Stimulated activated CD4-positive, alpha-beta T cell treated with anti-CD3 and anti-CD28 coated beads, Interleukin-4, amount 100 ng/mL, for 24 hours (primary cell): Measurements from ENCODE around the gene RNF213.
"Not testable (repeated sequence)": the region's sequence is repeated elsewhere in the genome, so short reads cannot be mapped to it uniquely, and the experiment has no call there.

Source experiments
- DNase-seq: peaks from one replicate; pipeline ENCODE4 v3.0.0-alpha.2; 2020

RNF213 gene

GRCh38 chr17:80328634-80329380, 68.2 kb downstream of the RNF213 start:
- no peak for DNase-seq

GRCh38 chr17:80329421-80329820, 68.8 kb downstream of the RNF213 start:
- not testable (repeated sequence) for DNase-seq

GRCh38 chr17:80330276-80330675, 69.6 kb downstream of the RNF213 start:
- DNase-seq: no peak

GRCh38 chr17:80330938-80331337, 70.3 kb downstream of the RNF213 start:
- not testable (repeated sequence) for DNase-seq

GRCh38 chr17:80331820-80332219, 71.2 kb downstream of the RNF213 start:
- DNase-seq: no peak

GRCh38 chr17:80337195-80337895, 76.7 kb downstream of the RNF213 start:
- no peak for DNase-seq

- no peak for DNase-seq
Measured at GRCh38 chr17:80339118-80339517, 78.5 kb downstream of the RNF213 start.

GRCh38 chr17:80339731-80340456, 79.2 kb downstream of the RNF213 start:
- DNase-seq: no peak

- no peak for DNase-seq
Measured at GRCh38 chr17:80345321-80345720, 84.7 kb downstream of the RNF213 start.

GRCh38 chr17:80345841-80346497, 85.3 kb downstream of the RNF213 start:
- no peak for DNase-seq

- no peak for DNase-seq
Measured at GRCh38 chr17:80346498-80347275, 86.0 kb downstream of the RNF213 start.

GRCh38 chr17:80347536-80347935, 86.9 kb downstream of the RNF213 start:
- no peak for DNase-seq

GRCh38 chr17:80347948-80348351, 87.3 kb downstream of the RNF213 start:
- DNase-seq: no peak

- no peak for DNase-seq
Measured at GRCh38 chr17:80348551-80349150, 88.0 kb downstream of the RNF213 start.

GRCh38 chr17:80349151-80349651, 88.5 kb downstream of the RNF213 start:
- DNase-seq: no peak

GRCh38 chr17:80349751-80350150, 89.1 kb downstream of the RNF213 start:
- no peak for DNase-seq

- no peak for DNase-seq
Measured at GRCh38 chr17:80352216-80352895, 91.7 kb downstream of the RNF213 start.

GRCh38 chr17:80352991-80353665, 92.5 kb downstream of the RNF213 start:
- DNase-seq: no peak

GRCh38 chr17:80353718-80354275, 93.1 kb downstream of the RNF213 start:
- no peak for DNase-seq

- DNase-seq: no peak
Measured at GRCh38 chr17:80354336-80354735, 93.7 kb downstream of the RNF213 start.
